Posterior vena cava (tissue), 2 donors: ENCODE data around the gene DPM3. TPM values are rescaled to one million over a fixed set of nuclear protein-coding genes. Genes with fewer than 3 reads are reported as not detected.

Experiments
- DNase-seq: peaks from one replicate; pipeline ENCODE4 v3.0.0-alpha.2; 2020; ENCODE audit warnings: low spot score
- intact Hi-C, 2 donors: fragments of 100-400 bp; cut with DNase I; formaldehyde crosslinking; loops; one replicate each; pipeline versions ENCODE4 v1.14.1 to v1.14.2; 2022 to 2023
- total RNA-seq, 2 donors: library from RNA; stranded (reverse); fragmentation: NEBNext Ultra II Directional; extraction: Animal tissue kit (Norgen Biotek cat#: 25700); gene quantifications; one replicate each; pipeline ENCODE4 v1.2.1, GENCODE V29; 2021
- donor health status: DM: yes; HTN: yes; CAD: no.
- donor health status: DM: yes; HTN: yes; CAD: no.

Gene DPM3
- total RNA-seq, 2 donors from 2014 or later = 53.1 to 75.2 TPM

GRCh38 chr1:155116113-155116764 is 24.1 kb downstream of the DPM3 start:
- intact Hi-C loops = no loop called here
- DNase-seq = no peak

GRCh38 chr1:155113450-155113980 is 26.8 kb downstream of the DPM3 start:
- intact Hi-C loops = no loop called here
- DNase-seq = no peak

DNA sequence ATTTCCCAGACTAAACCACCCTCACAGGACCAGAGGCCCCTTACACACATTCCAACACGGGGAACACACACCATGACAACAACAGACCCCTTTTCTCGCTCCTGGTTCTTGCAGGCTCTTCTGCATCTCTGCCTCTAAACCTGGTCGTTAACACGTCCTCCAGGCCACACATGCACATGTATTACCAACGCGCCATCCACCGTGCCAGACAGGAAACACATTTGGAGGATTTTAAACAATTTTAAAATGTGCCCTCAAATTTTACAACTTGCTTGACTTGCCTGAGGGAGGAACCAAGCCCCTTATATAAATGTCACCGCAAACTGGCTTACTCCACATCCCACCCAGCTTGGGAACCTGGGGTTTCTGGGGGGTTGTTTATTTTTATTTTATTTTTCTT is 29.5 kb downstream of the DPM3 start:
- intact Hi-C loops = no loop called here
- DNase-seq = no peak

DNA sequence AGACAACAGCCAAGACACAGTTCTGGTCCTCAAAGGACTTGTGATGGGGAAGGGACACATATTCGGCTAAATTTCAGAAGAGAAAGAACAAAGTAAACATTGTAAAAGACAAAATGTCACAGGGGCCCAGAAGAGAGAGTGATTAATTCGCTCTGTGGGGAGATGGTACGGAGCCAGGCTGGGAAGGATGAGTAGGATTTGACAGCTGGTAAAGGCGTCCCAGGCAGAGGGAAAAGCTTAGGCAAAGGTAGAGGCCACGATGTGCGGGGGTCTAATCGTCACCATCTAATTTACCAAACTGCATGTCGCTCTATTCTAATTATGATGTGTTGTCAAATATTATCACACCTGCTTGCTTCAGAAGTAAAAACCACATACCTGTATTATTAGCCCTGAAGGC is 29.9 kb downstream of the DPM3 start:
- DNase-seq = no peak
- intact Hi-C loops = no loop called here

DNA sequence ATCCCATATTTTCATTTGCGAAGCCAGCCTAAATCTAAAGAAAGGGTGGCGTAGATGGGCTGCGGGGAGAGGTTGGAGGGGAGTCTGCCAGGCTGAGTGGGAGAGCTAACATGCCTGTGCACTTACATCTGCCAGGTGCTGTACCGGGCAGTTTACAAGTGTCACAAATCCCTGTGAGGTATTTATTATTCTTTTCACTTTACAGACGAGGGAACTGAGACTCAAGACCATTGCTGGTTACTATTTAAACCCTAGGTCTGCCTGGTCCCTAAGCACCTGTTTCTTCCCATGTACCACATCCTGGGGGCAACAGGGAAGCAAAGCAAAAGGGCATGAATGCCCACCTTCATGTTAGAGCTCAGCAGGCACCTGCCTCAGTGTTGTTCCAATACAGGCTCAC is 32.0 kb downstream of the DPM3 start:
- no peak for DNase-seq
- intact Hi-C loops = no loop called here

- DNase-seq = no peak
- intact Hi-C loops = no loop called here
Measured at GRCh38 chr1:155107309-155108264, 32.7 kb downstream of the DPM3 start.

GRCh38 chr1:155106862-155107261 is 33.5 kb downstream of the DPM3 start:
- intact Hi-C loops = no loop called here
- DNase-seq = no peak

- intact Hi-C loops = no loop called here
- DNase-seq = no peak
Measured at GRCh38 chr1:155105604-155106011, 34.7 kb downstream of the DPM3 start.

- intact Hi-C loops = no loop called here
- no peak for DNase-seq
Measured at GRCh38 chr1:155104605-155105534, 35.5 kb downstream of the DPM3 start.

GRCh38 chr1:155103325-155103724 is 37.0 kb downstream of the DPM3 start:
- DNase-seq = no peak
- intact Hi-C loops = no loop called here

GRCh38 chr1:155099331-155099730 is 41.0 kb downstream of the DPM3 start:
- intact Hi-C loops = loop anchor here in 1 of 2 donors (5.0 kb wide), 1 partner anchor 1012 kb away; no protein-coding TSS in a partner anchor
- no peak for DNase-seq

- intact Hi-C loops = loop anchor here (5.0 kb wide), 2 partner anchors 33 to 73 kb away; partner anchors contain the start of gene EFNA1 (in 1 of the 2)
- DNase-seq = no peak
Measured at GRCh38 chr1:155094622-155094948, 45.7 kb downstream of the DPM3 start.

DNA sequence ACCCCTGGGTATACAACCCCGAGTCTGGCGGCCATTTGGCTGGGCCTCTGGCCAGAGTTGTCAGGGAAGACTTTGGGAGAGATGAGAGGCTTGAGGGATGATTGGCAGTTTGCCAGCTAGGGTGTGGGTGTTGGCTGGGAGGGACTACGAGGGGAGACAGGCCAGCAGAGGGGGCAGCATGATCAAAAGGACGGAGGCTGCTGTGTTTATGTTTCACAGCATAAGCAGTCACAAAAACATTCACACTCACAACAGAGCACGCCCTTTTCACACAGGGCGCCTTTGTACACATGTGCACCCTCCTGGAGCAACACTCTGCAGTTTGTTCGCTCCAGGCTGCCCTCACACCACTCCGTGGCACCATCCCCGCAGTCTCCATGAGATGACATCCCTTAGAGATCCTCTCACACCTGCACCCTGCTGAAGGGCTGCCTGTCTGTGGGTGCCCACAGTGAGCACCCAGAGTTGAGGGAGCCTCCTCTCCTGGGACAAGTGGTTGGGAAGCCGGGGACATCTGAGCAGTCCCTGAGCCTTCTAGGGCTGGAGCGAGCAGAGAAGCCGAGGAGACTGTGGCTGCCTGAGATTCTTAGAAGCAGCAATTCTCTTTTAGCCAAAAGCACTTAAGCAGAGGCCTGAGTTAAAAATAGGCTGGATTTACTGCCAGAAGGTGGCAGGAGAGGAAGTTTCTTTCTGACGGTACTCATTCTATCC is 46.3 kb downstream of the DPM3 start:
- intact Hi-C loops = loop anchor here (2.0 to 5.0 kb wide), 3 partner anchors 33 to 73 kb away; partner anchors contain the start of gene EFNA1 (in 1 of the 2)

DNA sequence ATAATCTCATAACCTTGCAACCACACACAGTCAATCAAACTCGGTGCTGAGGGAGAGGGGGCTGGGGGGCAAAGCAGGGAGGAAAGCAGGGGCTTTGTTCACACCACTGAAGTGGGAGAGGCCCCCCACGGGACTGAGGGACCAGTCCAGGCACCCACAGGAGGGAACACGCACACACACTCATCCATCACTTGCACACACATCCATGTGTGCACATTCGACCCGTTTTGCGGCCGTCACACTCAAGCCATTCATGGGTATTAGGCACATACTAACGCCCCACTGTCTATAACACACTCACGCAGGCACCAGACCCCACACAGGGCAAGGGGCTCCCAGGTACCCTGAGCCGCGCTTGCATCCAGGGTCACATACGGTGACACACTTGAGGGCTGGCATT is 47.7 kb downstream of the DPM3 start:
- intact Hi-C loops = loop anchor here (1.0 to 5.0 kb wide), 4 partner anchors 35 to 75 kb away; partner anchors contain the start of gene EFNA1 (in 1 of the 2)
- no peak for DNase-seq

More for the DNA sequence above, 46.3 kb downstream of the DPM3 start:
- no peak for DNase-seq

DNA sequence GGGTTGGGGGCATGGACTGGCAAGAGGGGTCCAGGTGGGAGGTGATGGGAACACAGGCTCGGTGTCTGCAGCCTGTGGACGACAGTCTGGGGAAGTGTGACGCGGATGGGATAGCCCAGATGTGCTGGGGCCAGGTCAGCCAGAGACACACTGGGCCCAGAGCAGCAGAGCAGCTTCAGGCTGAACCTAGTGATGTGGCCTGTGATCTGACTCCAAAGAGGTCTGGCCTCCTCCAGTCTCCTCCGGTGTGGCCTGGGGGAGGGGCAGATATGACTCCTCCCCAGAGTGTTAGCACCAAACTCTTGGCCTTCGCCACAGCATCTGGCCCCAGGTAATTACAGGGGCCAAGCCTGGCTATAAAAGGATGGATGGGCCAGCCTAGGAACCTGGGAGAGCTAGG is 48.2 kb downstream of the DPM3 start:
- DNase-seq = no peak
- intact Hi-C loops = loop anchor here (1.0 to 5.0 kb wide), 4 partner anchors 35 to 75 kb away; partner anchors contain the start of gene EFNA1 (in 1 of the 2)

- intact Hi-C loops = loop anchor here (1.0 to 5.0 kb wide), 4 partner anchors 36 to 76 kb away; partner anchors contain the start of gene EFNA1 (in 1 of the 2)
- DNase-seq = peak; percentile 94
Measured at GRCh38 chr1:155091071-155092051, 49.0 kb downstream of the DPM3 start.
